ENCODE data around the gene KAT2B.
"Not testable (repeated sequence)": the region's sequence is repeated elsewhere in the genome, so short reads cannot be mapped to it uniquely, and the experiment has no call there.

KAT2B gene

DNA sequence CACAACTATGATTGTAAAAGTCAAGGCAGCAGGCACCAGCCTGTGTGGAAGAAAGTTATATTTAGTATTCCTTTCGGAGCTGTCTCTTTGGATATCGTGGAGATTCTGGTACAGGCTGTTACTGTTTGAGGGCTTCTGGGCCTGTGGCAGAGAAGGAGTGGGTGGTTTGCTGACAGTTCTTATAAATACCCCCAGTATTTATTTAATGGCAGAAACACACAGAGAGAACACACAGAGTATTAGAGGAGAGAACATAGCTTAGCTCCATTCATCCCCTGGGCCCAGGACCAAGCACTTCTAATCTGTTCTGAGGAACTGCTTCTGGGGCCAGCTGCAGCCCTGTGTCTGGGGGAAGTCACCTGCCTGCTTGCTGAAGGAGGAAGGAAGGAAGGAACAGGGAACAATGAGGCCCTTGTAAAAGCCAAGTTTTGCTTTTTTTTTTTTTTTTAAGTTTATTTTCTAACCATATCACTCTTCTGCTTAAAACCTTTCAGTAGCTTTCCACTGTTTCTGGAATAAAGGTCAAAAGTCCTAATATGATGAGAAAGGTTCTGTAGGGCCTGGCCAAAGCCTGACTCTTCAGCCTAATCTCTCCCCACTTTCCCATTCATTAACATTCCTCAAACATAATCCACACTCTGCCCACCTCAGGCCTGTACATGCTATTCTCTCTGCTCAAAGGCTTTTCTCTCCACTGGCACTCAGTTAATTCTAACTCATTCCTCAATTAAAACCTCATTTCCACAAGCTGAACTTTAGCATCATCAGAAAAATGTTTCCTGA is 16.4 kb upstream of the KAT2B start:
- H3K27ac ChIP-seq = peak overlapping the region; percentile 13
- H3K36me3 ChIP-seq = no peaks in the 10 kb centered on the region
- no peak overlapping the region for H3K4me3 ChIP-seq (ENCODE audit: low read depth in 1 of 2, low read length in 1 of 2)
- TF ChIP-seq, protein P1, sequence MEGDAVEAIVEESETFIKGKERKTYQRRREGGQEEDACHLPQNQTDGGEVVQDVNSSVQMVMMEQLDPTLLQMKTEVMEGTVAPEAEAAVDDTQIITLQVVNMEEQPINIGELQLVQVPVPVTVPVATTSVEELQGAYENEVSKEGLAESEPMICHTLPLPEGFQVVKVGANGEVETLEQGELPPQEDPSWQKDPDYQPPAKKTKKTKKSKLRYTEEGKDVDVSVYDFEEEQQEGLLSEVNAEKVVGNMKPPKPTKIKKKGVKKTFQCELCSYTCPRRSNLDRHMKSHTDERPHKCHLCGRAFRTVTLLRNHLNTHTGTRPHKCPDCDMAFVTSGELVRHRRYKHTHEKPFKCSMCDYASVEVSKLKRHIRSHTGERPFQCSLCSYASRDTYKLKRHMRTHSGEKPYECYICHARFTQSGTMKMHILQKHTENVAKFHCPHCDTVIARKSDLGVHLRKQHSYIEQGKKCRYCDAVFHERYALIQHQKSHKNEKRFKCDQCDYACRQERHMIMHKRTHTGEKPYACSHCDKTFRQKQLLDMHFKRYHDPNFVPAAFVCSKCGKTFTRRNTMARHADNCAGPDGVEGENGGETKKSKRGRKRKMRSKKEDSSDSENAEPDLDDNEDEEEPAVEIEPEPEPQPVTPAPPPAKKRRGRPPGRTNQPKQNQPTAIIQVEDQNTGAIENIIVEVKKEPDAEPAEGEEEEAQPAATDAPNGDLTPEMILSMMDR (IDR thresholded peaks at IDR 0.05) = no peak
- no peaks in the 10 kb centered on the region for H3K9me3 ChIP-seq
- peaks cover 8 to 16% of the 10 kb centered on the region in 2 experiments for H3K4me1 ChIP-seq (ENCODE audit: control insufficient read depth in 1 of 2, insufficient read depth in 1 of 2, low read depth in 1 of 2, low read length in 1 of 2)
- H3K27me3 ChIP-seq = no peaks in the 10 kb centered on the region

DNA sequence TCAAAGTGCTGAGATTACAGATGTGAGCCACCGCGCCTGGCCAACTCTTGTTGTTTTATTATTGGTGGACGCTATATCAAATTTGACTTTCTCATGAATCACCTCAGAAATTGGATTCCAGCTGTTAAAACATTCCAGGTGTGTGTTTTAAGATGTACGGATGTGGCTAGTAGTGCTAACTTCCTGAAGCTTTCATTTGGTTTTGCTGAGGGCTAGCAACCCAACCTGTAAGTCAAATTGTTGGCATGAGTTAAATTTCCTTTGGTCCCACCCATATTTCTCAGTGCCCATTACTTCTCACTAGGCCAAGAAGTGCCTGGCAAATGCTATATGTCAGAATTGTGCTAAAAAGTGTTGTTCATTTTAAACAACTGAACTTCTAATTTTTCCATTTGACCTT is 13.1 kb upstream of the KAT2B start:
- TF ChIP-seq, protein P1 (IDR thresholded peaks at IDR 0.05) = no peak
- H3K27me3 ChIP-seq = no peaks in the 10 kb centered on the region
- H3K36me3 ChIP-seq = no peaks in the 10 kb centered on the region
- H3K27ac ChIP-seq = no peak overlapping the region
- H3K4me1 ChIP-seq (ENCODE audit: control insufficient read depth in 1 of 2, insufficient read depth in 1 of 2, low read depth in 1 of 2, low read length in 1 of 2) = peaks cover 8 to 16% of the 10 kb centered on the region in 2 experiments
- H3K4me3 ChIP-seq (ENCODE audit: low read depth in 1 of 2, low read length in 1 of 2) = no peak overlapping the region
- no peaks in the 10 kb centered on the region for H3K9me3 ChIP-seq

DNA sequence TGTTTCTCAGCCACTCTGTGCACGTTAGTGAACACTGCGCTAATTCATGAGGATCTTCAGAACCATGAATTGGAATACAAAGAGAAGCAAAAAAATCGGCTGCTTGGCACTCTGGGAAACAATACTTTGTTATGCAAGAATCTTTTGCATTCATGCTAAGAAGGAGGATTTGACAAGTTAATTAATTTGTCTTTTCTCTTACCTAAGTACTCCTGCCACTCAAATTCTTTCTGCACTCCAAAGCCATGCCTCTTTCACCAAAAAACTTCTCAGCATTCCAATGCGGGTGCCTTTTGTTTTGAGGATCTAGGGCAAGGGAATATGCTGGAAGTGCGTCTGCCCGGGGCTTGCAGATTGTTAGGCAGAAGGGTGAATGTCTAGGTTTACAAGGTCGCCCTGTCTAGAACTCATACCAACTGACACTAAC is 11.3 kb upstream of the KAT2B start:
- TF ChIP-seq, protein P1 (IDR thresholded peaks at IDR 0.05) = no peak

DNA sequence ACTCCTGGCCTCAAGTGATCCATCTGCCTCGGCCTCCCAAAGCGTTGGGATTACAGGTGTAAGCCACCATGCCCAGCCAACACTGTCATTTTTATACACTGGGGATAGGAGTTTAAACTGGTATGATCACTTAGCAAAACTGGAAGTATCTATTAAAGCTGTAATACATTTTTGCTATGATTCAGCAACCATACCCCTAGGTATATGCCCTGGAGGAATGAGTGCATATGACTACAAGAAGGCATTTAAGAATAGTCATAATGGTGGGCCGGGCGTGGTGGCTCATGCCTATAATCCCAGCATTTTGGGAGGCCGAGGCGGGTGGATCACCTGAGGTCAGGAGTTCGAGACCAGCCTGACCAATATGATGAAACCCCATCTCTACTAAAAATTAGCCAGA is 8.3 kb upstream of the KAT2B start:
- not testable (repeated sequence) for H3K4me1 ChIP-seq (ENCODE audit: control insufficient read depth in 1 of 2, insufficient read depth in 1 of 2, low read depth in 1 of 2, low read length in 1 of 2); H3K27ac ChIP-seq; H3K9me3 ChIP-seq; H3K4me3 ChIP-seq (ENCODE audit: low read depth in 1 of 2, low read length in 1 of 2); H3K27me3 ChIP-seq; H3K36me3 ChIP-seq

More for the DNA sequence above, 11.3 kb upstream of the KAT2B start:
- H3K36me3 ChIP-seq = no peaks in the 10 kb centered on the region
- no peaks in the 10 kb centered on the region for H3K27me3 ChIP-seq
- peaks cover 3 to 10% of the 10 kb centered on the region in 2 experiments for H3K4me1 ChIP-seq (ENCODE audit: control insufficient read depth in 1 of 2, insufficient read depth in 1 of 2, low read depth in 1 of 2, low read length in 1 of 2)
- H3K4me3 ChIP-seq (ENCODE audit: low read depth in 1 of 2, low read length in 1 of 2) = no peak overlapping the region
- no peak overlapping the region for H3K27ac ChIP-seq
- H3K9me3 ChIP-seq = no peaks in the 10 kb centered on the region

DNA sequence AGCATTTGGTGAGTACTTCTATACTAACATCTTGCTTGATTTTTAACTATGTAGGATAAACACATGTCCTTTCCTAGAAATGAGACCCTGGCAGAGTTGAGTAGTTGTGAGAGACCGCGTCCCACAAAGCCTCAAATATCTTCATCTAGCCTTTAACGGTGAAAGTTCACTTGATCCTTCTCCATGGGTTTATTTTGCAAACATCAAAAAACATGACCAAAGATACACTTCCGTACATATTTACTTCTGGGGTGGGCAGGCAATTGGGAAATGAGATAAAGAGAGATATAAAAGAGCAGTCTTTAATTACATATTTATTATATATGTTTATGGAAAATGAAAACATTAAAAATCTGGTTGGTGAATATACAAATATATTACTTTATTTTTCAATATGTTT is 5.2 kb upstream of the KAT2B start:
- Histone ChIP-seq H3K36me3 (no peaks in the 10 kb centered on the region), H3K27me3 (no peaks in the 10 kb centered on the region), H3K27ac (no peak overlapping the region), H3K4me3 (ENCODE audit: low read depth in 1 of 2, low read length in 1 of 2) (no peak overlapping the region), H3K9me3 (no peaks in the 10 kb centered on the region), H3K4me1 (ENCODE audit: control insufficient read depth in 1 of 2, insufficient read depth in 1 of 2, low read depth in 1 of 2, low read length in 1 of 2) (peaks cover 11 to 12% of the 10 kb centered on the region in 2 experiments)
- TF ChIP-seq, protein P1 (IDR thresholded peaks at IDR 0.05) = no peak

DNA sequence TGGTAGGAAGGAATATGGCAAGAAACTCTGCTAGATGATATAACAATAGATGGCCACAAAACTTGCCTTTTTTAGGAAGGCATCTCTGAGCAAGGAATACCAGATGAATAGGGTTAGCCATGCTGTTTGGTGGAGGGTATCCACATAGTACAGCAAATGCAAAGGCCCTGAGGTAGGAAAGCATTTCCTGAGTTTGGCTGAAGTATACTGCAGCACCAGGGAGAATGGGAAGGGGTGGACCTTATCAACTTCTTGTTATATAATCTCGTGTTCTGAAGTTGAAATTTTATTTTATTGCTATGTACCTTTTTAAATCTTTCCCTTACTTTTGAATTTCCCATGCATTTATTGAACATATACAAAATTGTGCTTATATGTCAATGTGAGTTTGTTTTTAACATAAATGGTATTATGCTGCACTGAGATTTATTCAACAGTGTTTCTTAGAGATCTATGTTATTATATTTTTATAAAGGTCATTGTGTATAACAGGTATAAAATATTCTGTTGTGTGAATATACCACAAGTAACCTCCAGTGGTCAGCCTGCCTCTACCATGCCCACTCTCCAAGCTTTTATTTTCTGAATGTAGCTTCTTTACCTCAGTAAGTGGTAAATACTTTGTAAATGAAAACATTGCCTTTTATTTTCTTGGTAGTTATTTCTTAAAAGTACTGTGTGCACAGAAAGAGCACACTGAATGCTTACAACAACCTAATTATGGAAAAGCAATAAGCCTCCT is 2.8 kb upstream of the KAT2B start:
- H3K36me3 ChIP-seq = no peaks in the 10 kb centered on the region
- H3K27me3 ChIP-seq = no peaks in the 10 kb centered on the region
- no peak overlapping the region for H3K27ac ChIP-seq
- no peaks in the 10 kb centered on the region for H3K9me3 ChIP-seq
- TF ChIP-seq, protein P1 (IDR thresholded peaks at IDR 0.05) = no peak
- no peak overlapping the region for H3K4me3 ChIP-seq (ENCODE audit: low read depth in 1 of 2, low read length in 1 of 2)
- H3K4me1 ChIP-seq (ENCODE audit: control insufficient read depth in 1 of 2, insufficient read depth in 1 of 2, low read depth in 1 of 2, low read length in 1 of 2) = peaks cover 21 to 26% of the 10 kb centered on the region in 2 experiments

Measured in neutrophil (primary cell).